Activated naive CD4-positive, alpha-beta T cell treated with anti-CD3 and anti-CD28 coated beads, Interleukin-2, amount 50 U/mL, for 24 hours (primary cell): ENCODE results near the gene POLR1D.

Source experiments
- H3K27ac Mint-ChIP-seq: one replicate; pipeline ENCODE4 v1.8.0; 2021; ENCODE audit warnings: mild to moderate bottlenecking, mixed read lengths
- H3K27me3 Mint-ChIP-seq: one replicate; pipeline ENCODE4 v1.8.0; 2021; ENCODE audit warnings: mixed read lengths
- H3K36me3 Mint-ChIP-seq: one replicate; pipeline ENCODE4 v1.8.0; 2021; ENCODE audit warnings: mixed read lengths
- H3K4me1 Mint-ChIP-seq: one replicate; pipeline ENCODE4 v1.8.0; 2021; ENCODE audit warnings: mixed read lengths
- H3K4me3 Mint-ChIP-seq: one replicate; pipeline ENCODE4 v1.8.0; 2021; ENCODE audit warnings: mild to moderate bottlenecking, mixed read lengths
- H3K9me3 Mint-ChIP-seq: one replicate; pipeline ENCODE4 v1.8.0; 2021; ENCODE audit warnings: mixed read lengths

The POLR1D gene

DNA sequence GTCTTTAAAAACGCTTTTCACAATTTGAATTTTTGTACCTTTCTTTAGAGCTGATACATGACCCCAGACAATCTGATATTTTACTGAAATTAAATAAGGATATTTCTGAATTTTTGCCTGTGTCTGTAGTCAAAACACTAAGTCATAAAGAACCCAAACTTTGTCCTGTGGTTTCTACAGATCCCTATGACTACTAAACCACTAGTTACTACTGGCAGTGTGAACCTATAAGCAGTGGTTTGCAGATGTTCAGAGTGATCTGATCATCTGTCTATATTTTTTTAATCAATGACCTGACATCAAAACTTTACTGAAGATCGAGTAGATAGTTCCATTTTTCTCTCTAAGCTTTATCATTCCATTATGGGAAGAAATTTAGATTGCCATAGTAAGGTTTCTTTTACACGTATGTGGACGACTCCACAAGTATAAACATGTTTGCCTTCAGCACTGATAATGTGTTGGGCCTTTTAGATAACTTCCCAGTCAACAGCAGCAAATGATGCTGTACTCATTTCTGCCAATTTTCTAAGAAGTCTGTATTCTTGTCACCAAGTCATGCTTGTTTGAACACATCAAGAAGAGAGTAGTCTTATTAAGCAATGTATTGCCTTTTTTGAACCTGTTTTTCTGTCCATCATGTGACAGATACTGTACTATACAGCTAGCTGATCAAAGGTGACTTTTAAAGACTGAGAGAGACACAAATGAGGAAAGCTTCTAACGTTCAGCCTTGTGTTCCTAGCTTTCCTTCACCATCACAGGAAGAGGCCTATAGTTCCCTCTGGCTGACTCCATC is 21.8 kb downstream of the POLR1D start:
- H3K27me3 Mint-ChIP-seq = no peaks in the 10 kb centered on the region
- peaks cover 22% of the 10 kb centered on the region for H3K36me3 Mint-ChIP-seq
- peaks cover 53% of the 10 kb centered on the region for H3K4me1 Mint-ChIP-seq
- no peak overlapping the region for H3K27ac Mint-ChIP-seq
- no peak overlapping the region for H3K4me3 Mint-ChIP-seq
- H3K9me3 Mint-ChIP-seq = no peaks in the 10 kb centered on the region

DNA sequence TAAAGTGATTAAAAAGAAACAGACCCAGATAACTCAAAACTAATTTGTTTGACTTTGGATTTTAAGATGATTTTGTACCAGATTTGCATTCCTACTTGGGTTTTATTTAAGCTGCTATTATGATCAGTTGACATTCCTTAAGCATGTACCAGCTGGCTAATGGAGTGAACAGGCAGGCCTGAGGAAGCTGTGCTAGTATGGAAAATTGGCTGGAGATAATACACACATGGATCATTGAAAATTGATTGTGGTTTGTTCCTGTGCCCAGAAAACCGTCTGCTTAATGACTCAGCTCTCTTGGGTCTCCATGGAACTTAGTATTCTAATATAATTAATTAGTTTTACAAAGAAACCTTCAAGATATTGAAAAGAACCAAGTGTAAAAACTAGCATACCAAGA is 22.6 kb downstream of the POLR1D start:
- H3K36me3 Mint-ChIP-seq = peaks cover 29% of the 10 kb centered on the region
- H3K27ac Mint-ChIP-seq = no peak overlapping the region
- no peaks in the 10 kb centered on the region for H3K9me3 Mint-ChIP-seq
- no peak overlapping the region for H3K4me3 Mint-ChIP-seq
- peaks cover 46% of the 10 kb centered on the region for H3K4me1 Mint-ChIP-seq
- no peaks in the 10 kb centered on the region for H3K27me3 Mint-ChIP-seq

DNA sequence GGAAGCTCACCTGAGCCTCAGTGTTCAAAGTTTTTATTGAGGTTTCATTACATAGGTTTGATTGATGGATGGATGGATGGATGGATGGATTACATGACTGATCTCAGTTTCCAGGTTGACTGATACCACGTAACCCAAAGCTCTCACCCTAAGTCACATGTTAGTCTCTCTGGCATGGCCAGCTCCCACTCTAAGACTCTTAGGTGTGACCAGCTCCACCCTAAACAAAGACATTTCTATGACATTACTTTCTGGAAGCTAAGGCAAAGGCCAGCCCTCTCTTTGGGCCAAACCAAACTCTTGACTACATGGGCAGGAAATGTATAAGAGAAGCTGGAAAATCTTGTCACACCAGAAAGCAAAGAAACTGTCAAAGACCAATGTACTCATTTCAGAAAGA is 28.6 kb downstream of the POLR1D start:
- Mint-ChIP-seq H3K27me3 (no peaks in the 10 kb centered on the region), H3K27ac (no peak overlapping the region), H3K9me3 (no peaks in the 10 kb centered on the region), H3K4me3 (no peak overlapping the region), H3K36me3 (peaks cover 45% of the 10 kb centered on the region), H3K4me1 (peaks cover 5% of the 10 kb centered on the region)

DNA sequence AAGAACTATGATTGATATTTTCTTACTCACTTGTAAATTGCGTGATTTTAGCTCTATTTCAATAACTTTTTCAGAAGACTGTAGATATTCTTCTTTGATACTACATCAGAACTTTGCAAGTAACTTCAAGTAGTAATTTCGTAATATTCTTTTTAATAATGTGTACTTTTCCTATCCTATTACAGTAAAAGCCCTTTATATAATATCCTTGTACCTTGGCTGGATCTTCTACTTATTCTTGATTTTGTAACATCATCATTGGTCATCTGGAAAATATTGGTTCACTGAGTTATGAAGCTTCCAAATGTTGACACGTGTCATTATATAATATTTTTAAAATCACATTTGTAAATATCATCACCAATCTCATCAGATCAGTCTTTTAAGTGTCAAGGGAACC is 32.4 kb downstream of the POLR1D start:
- peaks cover 3% of the 10 kb centered on the region for H3K4me1 Mint-ChIP-seq
- no peaks in the 10 kb centered on the region for H3K9me3 Mint-ChIP-seq
- no peaks in the 10 kb centered on the region for H3K27me3 Mint-ChIP-seq
- peaks cover 30% of the 10 kb centered on the region for H3K36me3 Mint-ChIP-seq
- H3K27ac Mint-ChIP-seq = no peak overlapping the region
- H3K4me3 Mint-ChIP-seq = no peak overlapping the region

DNA sequence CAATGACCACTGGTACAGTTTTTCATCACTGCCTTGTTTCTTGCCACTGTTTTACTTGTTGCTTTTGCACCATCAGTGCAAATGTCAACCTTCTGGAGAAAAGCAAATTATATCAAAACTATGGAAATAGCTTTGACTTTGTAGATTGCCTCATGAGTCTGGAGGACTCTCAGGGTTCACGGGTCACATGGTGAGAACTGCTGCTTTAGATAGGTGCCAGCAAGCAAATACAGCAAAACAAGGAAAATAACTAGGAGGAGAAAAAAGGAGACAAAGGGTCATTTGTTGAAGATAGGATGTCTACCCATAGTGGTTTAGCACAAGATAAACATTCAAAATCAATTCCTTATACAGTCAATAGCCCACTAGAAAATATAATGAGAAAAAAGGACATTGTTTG is 33.1 kb downstream of the POLR1D start:
- Mint-ChIP-seq H3K4me3 (no peak overlapping the region), H3K27me3 (no peaks in the 10 kb centered on the region), H3K9me3 (no peaks in the 10 kb centered on the region), H3K27ac (no peak overlapping the region), H3K4me1 (peaks cover 7% of the 10 kb centered on the region), H3K36me3 (peaks cover 23% of the 10 kb centered on the region)

DNA sequence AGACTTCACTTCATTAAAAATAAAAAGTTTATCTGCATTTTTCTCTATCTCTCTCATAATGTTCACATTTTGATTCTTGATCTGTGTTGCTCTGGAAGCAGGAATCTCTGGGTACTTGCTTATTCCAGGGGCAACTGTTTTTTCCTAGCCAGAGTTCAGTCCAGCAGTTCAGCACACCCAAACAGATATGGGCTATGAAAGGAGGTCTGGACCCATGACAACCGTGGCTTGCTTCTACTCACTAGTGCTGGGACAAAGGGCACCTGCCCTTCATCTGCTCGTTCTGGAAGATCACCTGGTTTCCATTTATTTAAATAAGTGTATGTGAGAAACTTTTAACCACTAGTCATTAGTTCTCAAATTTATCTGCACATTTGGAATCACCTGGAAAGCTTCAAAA is 36.0 kb downstream of the POLR1D start:
- Mint-ChIP-seq H3K4me3 (no peak overlapping the region), H3K27me3 (no peaks in the 10 kb centered on the region), H3K36me3 (peaks cover 10% of the 10 kb centered on the region), H3K27ac (peak overlapping the region; percentile 68), H3K4me1 (peaks cover 11% of the 10 kb centered on the region), H3K9me3 (no peaks in the 10 kb centered on the region)

DNA sequence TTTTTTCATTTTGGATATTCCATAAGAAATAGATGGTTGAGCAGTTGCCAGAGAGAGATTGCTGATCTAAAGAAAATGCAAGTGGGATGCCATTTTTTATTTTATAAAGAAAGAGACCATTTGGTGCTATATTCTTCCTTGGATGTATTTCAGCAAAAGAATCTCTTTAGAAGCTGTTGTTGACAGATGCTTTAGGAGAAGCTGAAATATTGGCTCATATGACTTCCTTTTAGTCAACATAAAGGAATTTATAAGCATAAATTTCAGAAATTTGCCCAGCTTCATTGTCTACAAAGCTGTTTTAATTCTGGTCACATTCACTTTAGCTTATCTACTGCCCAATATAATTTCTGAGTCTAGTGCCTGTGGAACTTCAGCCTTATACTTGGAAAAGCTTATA is 36.9 kb downstream of the POLR1D start:
- peaks cover 10% of the 10 kb centered on the region for H3K36me3 Mint-ChIP-seq
- H3K4me1 Mint-ChIP-seq = peaks cover 18% of the 10 kb centered on the region
- no peaks in the 10 kb centered on the region for H3K9me3 Mint-ChIP-seq
- H3K27me3 Mint-ChIP-seq = no peaks in the 10 kb centered on the region
- H3K27ac Mint-ChIP-seq = no peak overlapping the region
- H3K4me3 Mint-ChIP-seq = no peak overlapping the region

DNA sequence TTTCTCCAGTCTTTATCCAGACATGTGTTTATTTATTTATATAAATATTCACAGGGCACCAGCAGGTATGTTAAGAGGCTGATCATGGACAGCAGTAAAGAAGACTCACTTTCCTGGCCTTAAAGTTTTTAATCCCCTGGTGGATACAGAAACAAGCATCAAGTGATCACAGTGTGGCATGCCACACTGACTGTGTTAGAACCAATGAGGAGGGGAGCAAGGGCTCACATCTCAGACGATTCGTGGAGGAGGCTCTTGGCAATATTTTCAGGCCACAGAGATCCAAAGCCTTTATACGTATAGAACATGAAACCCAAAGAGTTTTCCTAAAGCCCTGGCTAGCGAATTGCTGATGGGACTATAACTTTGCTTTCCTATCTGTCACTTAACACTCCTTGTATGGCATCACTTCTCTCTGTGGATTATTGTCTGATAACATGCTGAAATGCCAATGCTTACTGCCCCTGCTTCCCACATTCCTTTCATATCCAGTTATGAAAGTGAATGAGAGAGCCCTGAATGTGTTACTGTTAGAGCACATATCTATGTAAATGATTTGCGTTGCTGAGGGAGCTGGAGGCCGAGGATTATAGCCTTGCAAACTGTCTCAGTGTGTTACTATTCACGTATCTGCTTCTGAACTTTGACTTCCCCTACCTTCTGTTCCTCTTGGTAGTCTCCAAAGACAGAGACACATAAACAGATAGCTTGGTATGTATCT is 37.6 kb downstream of the POLR1D start:
- Mint-ChIP-seq H3K27ac (no peak overlapping the region), H3K36me3 (peaks cover 8% of the 10 kb centered on the region), H3K4me3 (no peak overlapping the region), H3K4me1 (peaks cover 19% of the 10 kb centered on the region), H3K27me3 (no peaks in the 10 kb centered on the region), H3K9me3 (no peaks in the 10 kb centered on the region)

DNA sequence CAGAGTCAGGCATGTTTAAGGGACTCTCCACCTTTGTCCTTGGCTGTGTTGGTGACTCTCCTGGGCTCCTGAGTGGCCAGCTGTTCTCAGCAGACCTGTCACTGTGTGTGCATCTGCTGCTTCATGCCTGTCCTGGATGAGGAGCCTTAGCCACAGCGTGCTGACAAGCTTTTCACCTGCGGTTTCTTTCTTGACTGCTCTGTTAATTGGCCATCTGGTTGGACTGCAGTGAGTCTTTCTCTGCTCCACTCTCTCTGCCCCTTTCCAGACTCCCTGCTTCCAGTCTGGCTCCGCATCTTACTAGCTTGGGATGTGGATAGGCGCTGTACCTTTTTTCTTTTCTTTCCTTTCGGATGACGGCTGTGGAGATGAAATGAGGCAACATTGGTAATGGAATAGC is 38.8 kb downstream of the POLR1D start:
- Mint-ChIP-seq H3K27me3 (no peaks in the 10 kb centered on the region), H3K9me3 (no peaks in the 10 kb centered on the region), H3K27ac (no peak overlapping the region), H3K4me1 (peaks cover 19% of the 10 kb centered on the region), H3K4me3 (no peak overlapping the region), H3K36me3 (peaks cover 6% of the 10 kb centered on the region)

DNA sequence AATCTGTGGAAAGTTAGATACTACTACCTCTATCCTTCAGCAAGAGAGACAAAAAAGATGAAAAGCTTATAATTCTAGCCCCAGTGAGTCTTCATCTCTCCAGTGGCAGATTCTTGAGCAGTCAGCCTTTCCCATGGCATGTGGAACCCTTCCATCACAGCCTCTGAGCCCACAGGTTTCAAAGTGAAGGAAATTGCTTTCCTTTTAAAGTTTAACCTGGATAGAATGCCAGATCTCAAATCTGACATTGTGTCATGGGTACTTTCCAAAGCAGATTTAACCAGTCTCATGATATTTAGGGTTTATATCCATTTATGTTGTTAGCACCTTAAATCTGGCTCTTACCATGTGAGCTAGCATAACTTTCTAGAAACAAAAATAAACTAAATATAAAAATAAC is 39.3 kb downstream of the POLR1D start:
- peaks cover 4% of the 10 kb centered on the region for H3K36me3 Mint-ChIP-seq
- H3K4me3 Mint-ChIP-seq = no peak overlapping the region
- no peaks in the 10 kb centered on the region for H3K9me3 Mint-ChIP-seq
- H3K4me1 Mint-ChIP-seq = peaks cover 19% of the 10 kb centered on the region
- no peaks in the 10 kb centered on the region for H3K27me3 Mint-ChIP-seq
- no peak overlapping the region for H3K27ac Mint-ChIP-seq

DNA sequence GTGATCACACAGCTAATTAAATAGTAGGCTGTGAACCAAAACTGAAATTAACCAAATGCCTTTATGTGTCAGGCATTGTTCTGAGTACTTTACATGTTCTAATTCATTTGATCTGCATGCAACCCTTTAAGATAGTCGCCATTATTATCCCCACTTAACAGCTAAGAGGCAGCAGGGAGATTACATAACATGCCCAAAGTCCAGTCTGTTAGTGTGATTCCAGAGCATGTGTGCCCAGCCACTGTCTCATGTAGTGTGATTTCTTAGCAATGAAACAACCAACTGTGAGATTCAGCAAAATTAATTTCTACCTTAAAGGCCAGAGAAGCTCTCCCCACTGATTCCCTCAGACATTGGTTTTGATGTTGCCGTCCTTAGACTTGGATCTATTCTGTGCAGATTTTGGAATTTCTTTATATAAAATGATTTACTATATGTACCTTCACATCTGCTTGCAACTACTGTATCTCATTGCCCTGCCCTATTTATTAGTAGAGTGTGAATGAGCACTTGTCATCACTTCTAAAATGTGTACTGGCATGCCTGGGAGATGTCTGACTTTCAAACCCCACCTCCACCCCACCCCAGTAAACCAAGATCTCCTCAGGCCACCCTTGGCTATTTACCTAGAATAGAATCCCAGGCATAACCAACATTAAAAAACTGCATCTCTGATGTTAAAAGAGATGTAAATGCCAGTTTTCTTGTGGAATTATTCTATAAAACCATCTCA is 41.2 kb downstream of the POLR1D start:
- H3K9me3 Mint-ChIP-seq = no peaks in the 10 kb centered on the region
- H3K4me1 Mint-ChIP-seq = peaks cover 16% of the 10 kb centered on the region
- H3K27me3 Mint-ChIP-seq = no peaks in the 10 kb centered on the region
- peaks cover 4% of the 10 kb centered on the region for H3K36me3 Mint-ChIP-seq
- no peak overlapping the region for H3K4me3 Mint-ChIP-seq
- no peak overlapping the region for H3K27ac Mint-ChIP-seq

DNA sequence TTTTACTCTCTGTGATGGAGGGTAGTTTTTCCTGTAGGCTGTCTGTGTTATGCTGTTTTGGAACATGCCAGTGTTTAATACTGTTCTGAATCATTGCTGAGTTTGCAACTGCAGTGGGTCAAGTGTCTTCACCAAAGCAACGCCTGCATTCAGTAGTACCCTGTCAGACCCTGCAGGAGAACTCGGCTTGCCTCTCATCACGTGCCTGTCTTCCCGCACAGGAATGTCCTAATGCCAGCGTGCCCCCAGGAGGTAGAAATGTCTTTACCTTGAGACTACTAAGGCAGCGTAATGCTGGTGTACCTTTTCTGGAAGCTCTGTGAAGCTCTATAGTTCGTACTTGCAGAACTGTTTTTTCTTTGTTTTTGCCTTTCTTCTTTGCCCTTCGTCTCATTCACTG is 42.3 kb downstream of the POLR1D start:
- H3K36me3 Mint-ChIP-seq = peaks cover 4% of the 10 kb centered on the region
- H3K27ac Mint-ChIP-seq = peak overlapping the region; percentile 60
- H3K9me3 Mint-ChIP-seq = no peaks in the 10 kb centered on the region

DNA sequence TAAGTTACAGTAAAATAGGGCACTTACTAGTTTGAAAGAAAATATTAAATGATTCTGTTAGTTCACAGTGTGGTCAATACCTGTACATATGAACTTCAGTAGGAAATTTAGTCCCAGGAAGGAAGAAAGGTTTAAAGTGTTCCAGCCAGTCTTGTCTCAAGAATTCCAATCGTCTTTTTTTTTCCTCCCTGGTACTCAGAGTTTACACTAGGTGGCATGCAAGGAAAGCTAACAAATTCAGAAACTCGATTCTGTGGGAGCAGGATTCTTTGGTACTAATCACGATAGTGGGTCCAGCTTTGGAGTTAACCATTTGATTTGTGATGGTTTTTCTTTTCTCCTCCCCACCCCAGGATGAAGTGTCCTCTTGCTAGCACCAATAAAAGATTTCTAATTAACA is 43.6 kb downstream of the POLR1D start:
- Mint-ChIP-seq H3K36me3 (peaks cover 4% of the 10 kb centered on the region), H3K9me3 (no peaks in the 10 kb centered on the region), H3K27ac (no peak overlapping the region), H3K4me1 (peaks cover 12% of the 10 kb centered on the region), H3K27me3 (no peaks in the 10 kb centered on the region), H3K4me3 (no peak overlapping the region)

More for the DNA sequence above, 42.3 kb downstream of the POLR1D start:
- no peak overlapping the region for H3K4me3 Mint-ChIP-seq
- peaks cover 16% of the 10 kb centered on the region for H3K4me1 Mint-ChIP-seq
- no peaks in the 10 kb centered on the region for H3K27me3 Mint-ChIP-seq

DNA sequence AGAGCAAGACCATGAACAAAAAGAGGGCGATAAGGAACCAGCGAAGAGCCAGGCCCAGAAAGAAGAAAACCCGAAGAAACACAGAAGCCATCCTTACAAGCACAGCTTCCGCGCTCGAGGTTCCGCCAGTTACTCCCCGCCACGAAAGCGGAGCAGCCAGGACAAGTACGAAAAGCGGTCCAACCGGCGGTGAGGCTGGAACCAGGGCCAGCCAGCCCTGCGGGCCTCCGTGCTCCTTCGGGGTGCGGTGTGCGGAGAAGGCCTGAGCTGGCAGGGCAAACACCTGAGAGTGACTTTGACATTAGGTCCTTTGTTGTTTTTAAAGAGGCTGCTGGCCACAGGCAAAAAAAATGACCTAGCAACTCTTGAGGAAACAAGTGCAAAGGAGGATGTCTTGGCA is 44.1 kb downstream of the POLR1D start:
- no peak overlapping the region for H3K4me3 Mint-ChIP-seq
- no peak overlapping the region for H3K27ac Mint-ChIP-seq
- no peaks in the 10 kb centered on the region for H3K9me3 Mint-ChIP-seq
- H3K4me1 Mint-ChIP-seq = peaks cover 12% of the 10 kb centered on the region
- no peaks in the 10 kb centered on the region for H3K27me3 Mint-ChIP-seq
- peaks cover 2% of the 10 kb centered on the region for H3K36me3 Mint-ChIP-seq

DNA sequence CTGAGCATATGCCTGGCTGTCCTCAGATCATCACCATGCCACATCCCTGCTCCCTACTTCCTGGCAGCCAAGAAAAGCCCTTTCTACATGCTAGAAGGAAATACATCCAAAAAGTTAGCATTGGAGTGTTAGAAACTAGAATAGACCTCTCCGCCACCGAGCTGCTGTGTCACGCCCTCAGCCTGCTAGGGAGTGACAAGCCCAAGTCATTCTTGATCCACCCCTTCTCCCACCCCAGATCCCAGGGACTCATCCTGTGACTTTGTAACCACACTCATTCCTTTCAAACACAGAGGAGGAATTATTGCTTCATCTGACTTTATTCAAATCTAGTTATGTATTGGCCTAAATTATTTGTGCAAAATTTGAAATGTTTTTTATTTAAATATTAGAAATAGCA is 45.3 kb downstream of the POLR1D start:
- H3K36me3 Mint-ChIP-seq = no peaks in the 10 kb centered on the region
- no peak overlapping the region for H3K27ac Mint-ChIP-seq
- no peaks in the 10 kb centered on the region for H3K27me3 Mint-ChIP-seq
- no peak overlapping the region for H3K4me3 Mint-ChIP-seq
- H3K9me3 Mint-ChIP-seq = no peaks in the 10 kb centered on the region
- H3K4me1 Mint-ChIP-seq = peaks cover 8% of the 10 kb centered on the region

DNA sequence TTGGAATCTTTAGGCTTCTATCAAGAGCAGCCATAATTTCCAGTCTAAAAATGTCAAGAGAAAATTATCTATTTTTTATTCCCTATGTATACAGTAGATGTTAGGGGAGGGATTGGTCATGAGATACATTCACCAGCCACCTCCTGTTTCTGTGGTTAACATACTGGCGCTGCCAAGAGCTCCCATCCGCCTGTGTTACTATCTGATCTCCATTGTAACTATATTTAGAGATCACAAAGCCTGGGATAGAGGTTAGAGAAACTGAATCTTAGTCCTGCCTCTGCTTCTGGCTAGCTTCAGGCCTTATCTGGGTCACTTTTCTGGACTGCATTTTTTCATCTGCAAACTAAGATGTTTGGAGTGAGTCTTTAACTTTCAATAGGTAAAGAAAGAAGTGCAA is 46.3 kb downstream of the POLR1D start:
- H3K9me3 Mint-ChIP-seq = no peaks in the 10 kb centered on the region
- no peak overlapping the region for H3K4me3 Mint-ChIP-seq
- peaks cover 7% of the 10 kb centered on the region for H3K4me1 Mint-ChIP-seq
- peaks cover 1% of the 10 kb centered on the region for H3K36me3 Mint-ChIP-seq
- no peak overlapping the region for H3K27ac Mint-ChIP-seq
- no peaks in the 10 kb centered on the region for H3K27me3 Mint-ChIP-seq
